ENCODE measurements around the gene UBE2R2. TPM values are rescaled to one million over a fixed set of nuclear protein-coding genes. Genes with fewer than 3 reads are reported as not detected.
"Not testable (repeated sequence)": the region's sequence is repeated elsewhere in the genome, so short reads cannot be mapped to it uniquely, and the experiment has no call there.

UBE2R2 gene
- total RNA-seq, 1 donor from 2014 or later, result 41.9 TPM

DNA sequence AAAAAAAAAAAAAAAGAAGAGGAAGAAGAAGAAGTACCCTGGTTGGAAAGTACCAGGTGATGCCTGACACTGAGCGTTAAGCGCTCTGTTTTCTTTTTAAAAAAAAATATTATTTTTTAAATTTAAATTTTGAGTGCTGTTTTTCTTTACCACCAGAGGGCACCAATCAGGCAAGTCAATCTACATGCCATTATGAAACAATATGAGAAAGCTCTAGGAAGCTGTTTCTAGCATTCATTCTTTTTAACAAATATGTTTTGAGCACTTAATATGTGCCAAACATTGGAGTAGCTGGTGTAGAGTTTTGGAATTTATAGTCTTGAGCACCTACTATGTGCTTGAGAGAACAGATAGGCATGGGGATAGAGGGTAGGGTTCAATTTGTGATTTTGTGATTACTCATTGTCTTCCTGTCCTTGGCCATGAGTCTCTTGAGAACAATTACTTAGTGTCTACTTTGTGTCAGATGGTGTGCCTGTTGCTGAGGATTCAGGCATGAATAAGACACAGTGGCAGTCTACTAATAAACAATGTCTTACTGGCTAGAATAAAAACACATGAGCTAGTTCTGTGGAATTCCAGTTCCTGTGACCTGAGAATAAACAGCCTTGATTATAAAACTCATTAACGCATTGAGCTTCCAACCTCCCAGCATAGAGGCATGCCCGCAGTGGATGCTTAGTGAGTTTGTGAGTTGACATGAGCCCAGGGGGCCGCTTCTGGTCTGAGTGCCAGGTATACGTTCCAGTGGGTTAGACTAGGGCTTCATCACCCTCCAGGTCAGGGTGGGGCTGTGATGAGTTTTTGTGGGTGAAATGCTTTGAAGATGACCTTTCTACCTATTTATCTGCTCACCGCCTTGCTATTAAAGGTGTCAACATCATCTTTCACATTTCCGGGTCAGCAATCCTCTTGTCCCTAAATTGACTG, 3.0 kb upstream of the UBE2R2 start:
- Mint-ChIP-seq H3K27ac (peak overlapping the region; percentile 81), H3K4me3 (no peak overlapping the region), H3K4me1 (peaks cover 32% of the 10 kb centered on the region), H3K36me3 (ENCODE audit: low read depth) (peaks cover 9% of the 10 kb centered on the region), H3K27me3 (peaks cover 9% of the 10 kb centered on the region), H3K9me3 (no peaks in the 10 kb centered on the region)
- DNase-seq, result peak; percentile 72
- intact Hi-C loops (cut with micrococcal nuclease), result loop anchor here (1.0 to 10.0 kb wide), 4 partner anchors 38 to 519 kb away; partner anchors contain the start of gene NFX1

DNA sequence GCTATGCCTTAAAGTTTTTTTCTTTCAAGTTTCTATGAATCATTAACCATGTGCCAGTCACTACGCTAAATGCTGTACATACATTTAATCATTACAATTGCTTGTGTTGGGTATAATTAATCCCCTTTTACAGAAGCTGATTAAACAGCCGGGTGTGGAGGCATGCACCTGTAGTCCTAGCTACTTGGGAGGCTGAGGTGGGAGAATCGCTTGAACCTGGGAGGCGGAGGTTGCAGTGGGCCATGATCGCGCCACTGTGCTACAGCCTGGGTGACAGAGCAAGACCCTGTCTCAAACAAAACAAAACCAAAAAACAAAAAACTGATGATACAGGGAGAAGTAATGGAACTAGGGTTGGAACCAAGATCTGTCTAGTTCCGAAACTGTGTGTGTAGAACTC, 1.2 kb upstream of the UBE2R2 start:
- intact Hi-C loops (cut with micrococcal nuclease), result loop anchor here (1.0 to 10.0 kb wide), 10 partner anchors 21 to 1297 kb away; partner anchors contain the start of genes DCAF12, KIF24, MYORG and NFX1
- peak overlapping the region; percentile 94 for H3K4me3 Mint-ChIP-seq
- H3K4me1 Mint-ChIP-seq, result peaks cover 44% of the 10 kb centered on the region
- no peak for DNase-seq
- H3K27ac Mint-ChIP-seq, result peak overlapping the region; percentile 95
- H3K9me3 Mint-ChIP-seq, result no peaks in the 10 kb centered on the region
- peaks cover 11% of the 10 kb centered on the region for H3K36me3 Mint-ChIP-seq (ENCODE audit: low read depth)
- peaks cover 6% of the 10 kb centered on the region for H3K27me3 Mint-ChIP-seq

DNA sequence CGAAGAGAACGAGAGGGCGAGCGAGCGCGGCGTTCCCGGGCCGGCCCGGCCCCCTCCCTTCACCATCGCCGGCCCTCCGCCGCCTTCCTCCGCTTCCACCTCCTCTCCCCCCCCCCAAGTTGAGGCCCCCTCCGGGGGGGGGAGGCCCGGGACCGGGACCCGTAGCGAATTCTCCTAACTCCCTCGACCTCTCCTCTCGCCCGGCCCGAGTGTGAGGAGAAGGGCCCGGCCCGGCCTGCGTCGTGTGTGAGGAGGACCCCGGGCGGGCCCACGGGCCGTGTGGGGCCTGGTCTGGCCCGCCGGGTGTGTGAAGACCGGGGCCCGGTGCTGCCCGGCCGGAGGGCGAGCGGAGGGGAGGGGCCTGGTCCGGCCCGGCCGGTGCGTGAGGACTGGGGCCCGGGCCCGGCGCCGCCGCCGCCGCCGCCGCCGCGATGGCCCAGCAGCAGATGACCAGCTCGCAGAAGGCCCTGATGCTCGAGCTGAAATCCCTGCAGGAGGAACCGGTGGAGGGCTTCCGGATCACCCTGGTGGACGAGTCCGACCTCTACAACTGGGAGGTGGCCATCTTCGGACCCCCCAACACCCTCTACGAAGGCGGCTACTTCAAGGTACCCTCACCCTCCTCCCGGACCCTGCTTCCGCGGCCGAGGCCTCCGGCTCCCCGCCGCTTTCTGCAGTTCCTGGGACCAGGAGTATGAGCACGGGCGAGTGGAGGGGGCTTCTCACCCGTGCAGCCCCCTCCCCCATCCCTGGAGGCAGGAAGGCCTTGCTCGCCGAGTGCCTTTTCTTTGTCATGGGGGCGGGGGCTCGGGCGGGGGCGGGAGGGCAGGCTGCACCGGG, 587 bp downstream of the UBE2R2 start:
- Mint-ChIP-seq H3K4me1 (peaks cover 46% of the 10 kb centered on the region), H3K27me3 (no peaks in the 10 kb centered on the region), H3K36me3 (ENCODE audit: low read depth) (peaks cover 15% of the 10 kb centered on the region), H3K9me3 (no peaks in the 10 kb centered on the region), H3K27ac (peak overlapping the region; percentile 93), H3K4me3 (peak overlapping the region; percentile 94)
- intact Hi-C loops (cut with micrococcal nuclease), result loop anchor here (2.0 to 10.0 kb wide), 8 partner anchors 63 to 1295 kb away; partner anchors contain the start of genes DCAF12, KIF24, MYORG and NFX1
- DNase-seq, result peak; percentile 87

GRCh38 chr9:33818167-33818846, 1.3 kb downstream of the UBE2R2 start:
- Mint-ChIP-seq H3K4me1 (peaks cover 46% of the 10 kb centered on the region), H3K27me3 (no peaks in the 10 kb centered on the region), H3K36me3 (ENCODE audit: low read depth) (peaks cover 15% of the 10 kb centered on the region), H3K9me3 (no peaks in the 10 kb centered on the region), H3K27ac (peak overlapping the region; percentile 93), H3K4me3 (peak overlapping the region; percentile 94)
- peak; percentile 68 for DNase-seq
- intact Hi-C loops (cut with micrococcal nuclease), result loop anchor here (5.0 to 10.0 kb wide), 4 partner anchors 106 to 1294 kb away; partner anchors contain the start of genes NFX1 and UBAP1

GRCh38 chr9:33818847-33819500, 2.0 kb downstream of the UBE2R2 start:
- no peaks in the 10 kb centered on the region for H3K27me3 Mint-ChIP-seq
- no peaks in the 10 kb centered on the region for H3K9me3 Mint-ChIP-seq
- H3K4me3 Mint-ChIP-seq, result peak overlapping the region; percentile 94
- intact Hi-C loops (cut with micrococcal nuclease), result loop anchor here (5.0 to 10.0 kb wide), 4 partner anchors 106 to 1293 kb away; partner anchors contain the start of genes NFX1 and UBAP1
- peaks cover 45% of the 10 kb centered on the region for H3K4me1 Mint-ChIP-seq
- peaks cover 18% of the 10 kb centered on the region for H3K36me3 Mint-ChIP-seq (ENCODE audit: low read depth)
- H3K27ac Mint-ChIP-seq, result peak overlapping the region; percentile 93
- DNase-seq, result no peak

- peaks cover 34% of the 10 kb centered on the region for H3K4me1 Mint-ChIP-seq
- H3K27ac Mint-ChIP-seq, result no peak overlapping the region
- DNase-seq, result no peak
- H3K36me3 Mint-ChIP-seq (ENCODE audit: low read depth), result peaks cover 21% of the 10 kb centered on the region
- H3K27me3 Mint-ChIP-seq, result no peaks in the 10 kb centered on the region
- H3K9me3 Mint-ChIP-seq, result no peaks in the 10 kb centered on the region
- peak overlapping the region; percentile 94 for H3K4me3 Mint-ChIP-seq
- intact Hi-C loops (cut with micrococcal nuclease), result no loop called here
These were observed 3.3 kb downstream of the UBE2R2 start for GRCh38 chr9:33820231-33820745.

DNA sequence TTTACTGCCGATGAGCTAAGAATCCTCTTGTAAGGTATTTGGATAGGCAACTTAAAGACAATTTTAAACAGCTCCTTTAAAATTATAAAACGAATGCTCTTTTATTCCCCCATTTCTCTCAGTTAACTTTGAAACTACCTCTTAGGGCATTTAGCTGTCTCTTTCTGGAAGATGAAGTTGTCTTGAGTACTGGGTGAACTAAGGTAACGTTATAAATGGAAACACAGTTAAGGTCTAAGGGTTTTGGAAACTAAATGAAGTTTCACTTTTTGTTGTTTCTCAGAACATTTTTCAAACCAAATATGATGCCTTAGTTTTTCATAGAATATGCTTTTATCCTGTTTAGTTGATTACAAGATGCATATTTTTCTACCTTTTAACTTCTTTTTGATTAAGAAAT, 6.8 kb downstream of the UBE2R2 start:
- intact Hi-C loops (cut with micrococcal nuclease), result no loop called here
- Mint-ChIP-seq H3K36me3 (ENCODE audit: low read depth) (peaks cover 20% of the 10 kb centered on the region), H3K27me3 (no peaks in the 10 kb centered on the region), H3K9me3 (no peaks in the 10 kb centered on the region), H3K27ac (no peak overlapping the region), H3K4me1 (peaks cover 22% of the 10 kb centered on the region), H3K4me3 (no peak overlapping the region)
- DNase-seq, result no peak

DNA sequence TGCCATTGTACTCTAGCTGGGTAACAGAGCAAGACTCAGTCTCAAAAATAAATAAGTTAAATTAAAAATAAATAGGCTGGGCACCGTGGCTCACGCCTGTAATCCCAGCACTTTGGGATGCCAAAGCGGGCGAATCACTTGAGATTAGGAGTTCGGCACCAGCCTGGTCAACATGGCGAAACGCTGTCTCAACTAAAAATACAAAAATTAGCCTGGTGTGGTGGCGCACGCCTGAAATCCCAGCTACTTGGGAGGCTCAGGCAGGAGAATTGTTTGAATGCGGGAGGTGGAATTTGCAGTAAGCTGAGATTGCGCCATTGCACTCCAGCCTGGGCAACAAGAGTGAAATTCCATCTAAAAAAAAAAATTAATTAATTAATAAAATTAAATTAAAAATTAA, 10.3 kb downstream of the UBE2R2 start:
- H3K4me3 Mint-ChIP-seq; H3K4me1 Mint-ChIP-seq; DNase-seq; H3K27me3 Mint-ChIP-seq; H3K27ac Mint-ChIP-seq; intact Hi-C loops (cut with micrococcal nuclease); H3K9me3 Mint-ChIP-seq: not testable (repeated sequence)
- peaks cover 13% of the 10 kb centered on the region for H3K36me3 Mint-ChIP-seq (ENCODE audit: low read depth)

DNA sequence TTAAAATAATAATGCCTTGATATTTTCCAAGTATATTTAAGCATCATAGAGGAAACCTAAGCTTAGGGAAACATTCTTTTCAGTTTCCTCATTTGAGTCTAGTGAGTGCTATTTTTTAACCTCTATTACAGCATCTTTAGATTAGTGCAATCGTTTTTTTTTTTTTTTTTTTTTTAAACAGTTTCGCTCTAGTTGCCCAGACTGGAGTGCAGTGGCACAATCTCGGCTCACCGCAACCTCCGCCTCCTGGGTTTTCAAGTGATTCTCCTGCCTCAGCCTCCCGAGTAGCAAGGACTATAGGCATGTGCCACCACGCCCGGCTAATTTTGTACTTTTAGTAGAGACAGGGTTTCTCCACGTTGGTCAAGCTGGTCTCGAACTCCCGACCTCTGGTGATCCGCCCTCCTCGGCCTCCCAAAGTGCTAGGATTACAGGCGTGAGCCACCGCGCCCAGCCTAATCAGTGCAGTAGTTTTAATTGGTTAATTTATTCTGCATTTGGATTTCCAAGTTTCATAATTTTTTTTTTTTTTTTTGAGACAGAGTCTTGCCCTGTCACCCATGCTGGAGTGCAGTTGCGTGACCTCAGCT, 12.8 kb downstream of the UBE2R2 start:
- H3K36me3 Mint-ChIP-seq (ENCODE audit: low read depth); H3K4me3 Mint-ChIP-seq; H3K27me3 Mint-ChIP-seq; H3K9me3 Mint-ChIP-seq; H3K4me1 Mint-ChIP-seq; intact Hi-C loops (cut with micrococcal nuclease); H3K27ac Mint-ChIP-seq; DNase-seq: not testable (repeated sequence)

- intact Hi-C loops (cut with micrococcal nuclease), result loop anchor here (1.0 kb wide), 1 partner anchor 19 kb away; no protein-coding TSS in a partner anchor
- H3K36me3 Mint-ChIP-seq (ENCODE audit: low read depth), result peaks cover 3% of the 10 kb centered on the region
- H3K4me1 Mint-ChIP-seq, result peaks cover 20% of the 10 kb centered on the region
- no peaks in the 10 kb centered on the region for H3K27me3 Mint-ChIP-seq
- H3K4me3 Mint-ChIP-seq, result no peak overlapping the region
- peak overlapping the region; percentile 48 for H3K27ac Mint-ChIP-seq
- H3K9me3 Mint-ChIP-seq, result no peaks in the 10 kb centered on the region
- no peak for DNase-seq
These were observed 18.8 kb downstream of the UBE2R2 start for GRCh38 chr9:33835625-33836260.

GRCh38 chr9:33836261-33836660, 19.3 kb downstream of the UBE2R2 start:
- H3K4me3 Mint-ChIP-seq, result not testable (repeated sequence)
- intact Hi-C loops (cut with micrococcal nuclease), result loop anchor here (1.0 kb wide), 1 partner anchor 20 kb away; no protein-coding TSS in a partner anchor
- peaks cover 20% of the 10 kb centered on the region for H3K4me1 Mint-ChIP-seq

DNA sequence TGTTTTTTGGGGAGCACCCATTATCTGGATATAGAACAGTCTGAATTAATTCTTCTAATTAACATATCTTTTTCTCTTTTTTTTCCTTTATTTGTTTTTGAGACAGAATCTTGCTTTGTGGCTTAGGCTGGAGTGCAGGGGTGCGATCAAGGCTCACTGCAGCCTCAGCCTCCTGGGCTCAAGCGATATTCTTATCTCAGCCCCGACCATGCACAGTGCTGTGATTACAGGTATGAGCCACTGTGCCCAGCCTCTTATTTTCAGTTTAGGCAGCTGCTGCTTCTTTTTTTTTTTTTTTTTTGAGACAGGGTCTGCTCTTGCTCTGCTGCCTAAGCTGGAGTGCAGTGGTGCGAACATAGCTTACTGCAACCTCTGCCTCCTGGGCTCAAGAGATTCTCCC, 20.2 kb downstream of the UBE2R2 start:
- peaks cover 25% of the 10 kb centered on the region for H3K4me1 Mint-ChIP-seq

More at GRCh38 chr9:33836261-33836660, 19.3 kb downstream of the UBE2R2 start:
- DNase-seq; H3K27me3 Mint-ChIP-seq; H3K9me3 Mint-ChIP-seq; H3K36me3 Mint-ChIP-seq (ENCODE audit: low read depth): not testable (repeated sequence)
- H3K27ac Mint-ChIP-seq, result peak overlapping the region; percentile 66

More for the DNA sequence above, 20.2 kb downstream of the UBE2R2 start:
- no peak overlapping the region for H3K4me3 Mint-ChIP-seq
- H3K36me3 Mint-ChIP-seq (ENCODE audit: low read depth), result peaks cover 3% of the 10 kb centered on the region
- no peak for DNase-seq
- intact Hi-C loops (cut with micrococcal nuclease), result no loop called here
- H3K9me3 Mint-ChIP-seq, result no peaks in the 10 kb centered on the region
- no peak overlapping the region for H3K27ac Mint-ChIP-seq
- no peaks in the 10 kb centered on the region for H3K27me3 Mint-ChIP-seq
